Measurements from ENCODE around the gene COPRS. TPM values are rescaled to one million over a fixed set of nuclear protein-coding genes. Genes with fewer than 3 reads are reported as not detected.

COPRS gene
- total RNA-seq, 1 experiment from 2014 or later = 52.4 TPM

- Histone ChIP-seq H3K4me3 (replicated peaks in 1 of 2; ENCODE audit: low read depth in 1 of 2, low read length in 2 of 2) (no peak overlapping the region), H4K20me1 (ENCODE audit: insufficient read depth) (no peaks in the 10 kb centered on the region), H3K27me3 (ENCODE audit: insufficient read depth, low read length) (no peaks in the 10 kb centered on the region), H3K79me2 (ENCODE audit: insufficient read depth, low read length) (peaks cover 35% of the 10 kb centered on the region), H3K27ac (ENCODE audit: low read depth, low read length) (no peak overlapping the region), H2AFZ (ENCODE audit: low read depth, low read length, poor library complexity, severe bottlenecking) (peak overlapping the region; percentile 28), H3K4me1 (ENCODE audit: control insufficient read depth in 1 of 2, insufficient read depth in 2 of 2, low read length in 2 of 2) (peaks cover 0 to 8% of the 10 kb centered on the region in 2 experiments; a peak in 2 of 4 replicates), H3K36me3 (ENCODE audit: control insufficient read depth in 1 of 2, insufficient read depth in 2 of 2, low read length in 2 of 2) (peaks cover 12 to 16% of the 10 kb centered on the region in 2 experiments), H3K4me2 (ENCODE audit: low read length) (no peak overlapping the region), H3K9me2 (ENCODE audit: insufficient read depth) (no peaks in the 10 kb centered on the region), H3K9ac (ENCODE audit: low read length) (no peak overlapping the region), H3K9me3 (ENCODE audit: control insufficient read depth in 1 of 2, insufficient read depth in 1 of 2, low read depth in 1 of 2, low read length in 2 of 2) (no peaks in the 10 kb centered on the region)
- ChIA-PET CTCF (interaction anchor here (1.0 to 2.3 kb wide), 2 partner anchors 10 to 12 kb away, joined by 3 to 8 read pairs; no protein-coding TSS in a partner anchor), RAD21 (ENCODE audit: low non-redundant PET in 1 of 2, low total read pairs in 2 of 2, uncharacterized antibody in 2 of 2, unreplicated experiment in 2 of 2) (no interaction called here), POLR2A (no interaction called here)
- DNase-seq (ENCODE audit: low read depth, low spot score) (no peak), ATAC-seq (no peak)
- BruUV-seq (replicated peaks) = no TSS peak
- intact Hi-C loops (cut with micrococcal nuclease) = loop anchor here (5.0 kb wide), 1 partner anchor 345 kb away; no protein-coding TSS in a partner anchor
- no peak for TF ChIP-seq FOSL1 (IDR thresholded peaks at IDR 0.05; ENCODE audit: low read depth)
- TF ChIP-seq ATF3 (IDR thresholded peaks at IDR 0.05) = no peak
- no peak for TF ChIP-seq RAD21 (IDR thresholded peaks at IDR 0.05; ENCODE audit: low read depth)
- TF ChIP-seq SP1 (IDR thresholded peaks at IDR 0.05; ENCODE audit: low read depth) = no peak
- TF ChIP-seq CBX3 (IDR thresholded peaks at IDR 0.05; ENCODE audit: low read depth) = no peak
- no peak for TF ChIP-seq ZNF274 (IDR thresholded peaks at IDR 0.05; ENCODE audit: low read depth, low read length)
- no peak for TF ChIP-seq REST (IDR thresholded peaks at IDR 0.05; ENCODE audit: low read depth)
- TF ChIP-seq TCF7L2 (IDR thresholded peaks at IDR 0.05; ENCODE audit: borderline replicate concordance, extremely low read depth, insufficient read depth, insufficient read length) = no peak
- TF ChIP-seq MAX (IDR thresholded peaks at IDR 0.05) = no peak
- no peak for TF ChIP-seq POLR2AphosphoS5 (IDR thresholded peaks at IDR 0.05; ENCODE audit: low read depth, low read length)
- TF ChIP-seq EZH2 (IDR thresholded peaks at IDR 0.05) = no peak
These were observed 43.6 kb upstream of the COPRS start for GRCh38 chr17:31902693-31903092.
